Chondrocyte (in vitro differentiated cells): Measurements from ENCODE around the gene EPB41. TPM values are rescaled to one million over a fixed set of nuclear protein-coding genes. Genes with fewer than 3 reads are reported as not detected.

Experiments used
- DNase-seq: peaks from one replicate; pipeline ENCODE4 v3.0.0; 2021; ENCODE audit warnings: mixed read lengths, low spot score
- H3K27ac Mint-ChIP-seq: one replicate; pipeline ENCODE4 v1.8.0; 2021; ENCODE audit warnings: mild to moderate bottlenecking, moderate library complexity, mixed read lengths; ENCODE audit not compliant: unreplicated experiment
- H3K27me3 Mint-ChIP-seq: 2 replicates; pipeline ENCODE4 v1.8.0; 2021; ENCODE audit warnings: low read depth, mixed read lengths
- H3K36me3 Mint-ChIP-seq: 2 replicates; pipeline ENCODE4 v1.8.0; 2021; ENCODE audit warnings: low read depth, mixed read lengths
- H3K4me1 Mint-ChIP-seq: 2 replicates; pipeline ENCODE4 v1.8.0; 2021; ENCODE audit warnings: low read depth, mild to moderate bottlenecking, mixed read lengths
- H3K4me3 Mint-ChIP-seq: one replicate; pipeline ENCODE4 v1.8.0; 2021; ENCODE audit warnings: mild to moderate bottlenecking, moderate library complexity, mixed read lengths; ENCODE audit not compliant: unreplicated experiment
- H3K9me3 Mint-ChIP-seq: 2 replicates; pipeline ENCODE4 v1.8.0; 2021; ENCODE audit warnings: low read depth, mixed read lengths
- CTCF ChIP-seq: fragments of 200-600 bp; sonication (generic); IDR thresholded peaks from 2 replicates; pipeline ENCODE4 v1.5.0; 2021; ENCODE audit warnings: antibody characterized with exemption, mild to moderate bottlenecking, moderate library complexity
- total RNA-seq: library from RNA; stranded (reverse); gene quantifications from 3 replicates; pipeline ENCODE4 v1.2.1, GENCODE V29; 2021

EPB41 gene
- total RNA-seq, 1 donor from 2014 or later = 17.7 TPM

DNA sequence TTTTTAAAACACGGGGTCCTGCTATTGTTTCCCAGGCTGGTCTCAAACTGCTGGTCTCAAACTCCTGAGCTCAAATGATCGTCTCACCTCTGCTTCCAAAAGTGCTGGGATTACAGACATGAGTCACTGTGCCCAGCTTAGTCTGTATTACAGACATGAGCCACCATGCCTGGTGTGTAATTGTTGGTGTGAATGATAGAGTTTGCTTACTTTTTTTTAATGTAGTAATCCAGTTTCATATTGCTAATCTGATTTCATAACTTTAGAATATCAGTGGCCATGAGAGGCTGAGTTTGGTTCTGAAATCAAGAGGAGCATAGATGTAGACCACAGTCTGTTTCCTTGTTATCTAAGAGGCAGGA, 3.4 kb downstream of the EPB41 start:
- Mint-ChIP-seq H3K4me3 (no peak overlapping the region), H3K4me1 (peaks cover 23% of the 10 kb centered on the region), H3K27ac (no peak overlapping the region), H3K27me3 (no peaks in the 10 kb centered on the region), H3K9me3 (no peaks in the 10 kb centered on the region), H3K36me3 (no peaks in the 10 kb centered on the region)
- no peak for TF ChIP-seq CTCF
- DNase-seq = no peak

DNA sequence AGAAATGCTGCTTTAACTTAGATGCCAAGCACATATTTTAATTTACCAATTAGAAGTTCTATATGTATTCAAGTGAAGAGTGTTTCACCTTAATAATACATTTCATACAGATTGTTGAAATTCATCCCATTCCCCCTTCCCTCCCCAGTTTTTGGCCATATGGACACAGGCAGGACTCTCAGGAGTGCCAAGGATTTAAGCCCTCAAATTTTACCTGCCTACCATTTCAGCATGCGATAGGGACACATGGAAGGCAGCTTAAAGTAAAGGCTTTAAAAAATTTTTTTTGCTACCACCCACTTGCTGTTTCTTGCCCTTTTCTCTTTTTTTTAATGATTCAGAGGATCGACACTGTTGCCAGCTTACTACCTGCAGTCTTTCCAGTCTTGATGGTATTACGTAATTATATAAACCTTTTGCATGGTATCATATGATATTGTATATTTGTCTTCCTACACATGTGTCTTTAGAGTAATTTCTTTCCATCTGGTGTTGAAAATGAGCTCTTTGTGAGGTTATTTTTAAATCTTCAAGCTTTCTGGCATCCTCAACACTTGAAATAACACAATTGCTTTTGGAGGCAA, 7.0 kb downstream of the EPB41 start:
- no peak overlapping the region for H3K27ac Mint-ChIP-seq

DNA sequence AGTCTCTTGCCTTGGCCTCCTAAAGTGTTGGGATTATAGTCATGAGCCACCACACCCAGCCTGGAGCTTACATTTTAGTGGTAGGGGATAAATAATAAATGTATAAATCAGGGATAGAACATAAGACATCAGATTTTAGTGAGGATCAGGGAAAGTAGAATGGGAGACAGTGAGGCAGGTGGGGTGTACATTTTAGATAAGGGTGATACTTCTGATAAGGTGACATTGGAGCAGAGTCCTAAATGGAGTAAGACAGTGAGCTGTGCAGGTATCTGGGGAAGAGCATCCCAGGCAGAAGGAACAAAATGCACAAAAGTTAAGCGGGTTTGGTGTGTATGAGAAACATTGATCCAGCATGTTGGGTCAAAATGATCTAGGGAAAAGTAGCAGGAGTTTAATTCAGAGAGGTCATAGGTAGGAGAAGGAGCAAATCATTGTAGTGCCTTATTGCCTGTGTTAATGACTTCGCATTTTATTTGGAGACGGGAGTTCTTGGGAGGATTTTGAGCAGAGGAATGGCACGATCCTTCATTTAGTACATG, 11.1 kb downstream of the EPB41 start:
- Mint-ChIP-seq H3K9me3 (no peaks in the 10 kb centered on the region), H3K4me1 (peaks cover 29% of the 10 kb centered on the region), H3K4me3 (no peak overlapping the region), H3K27ac (peak overlapping the region; percentile 0), H3K27me3 (no peaks in the 10 kb centered on the region), H3K36me3 (peaks cover 1% of the 10 kb centered on the region)
- no peak for DNase-seq
- TF ChIP-seq CTCF = no peak

More for the DNA sequence above, 7.0 kb downstream of the EPB41 start:
- TF ChIP-seq CTCF = no peak
- no peaks in the 10 kb centered on the region for H3K9me3 Mint-ChIP-seq
- no peak overlapping the region for H3K4me3 Mint-ChIP-seq
- peaks cover 3% of the 10 kb centered on the region for H3K4me1 Mint-ChIP-seq
- DNase-seq = no peak
- H3K27me3 Mint-ChIP-seq = no peaks in the 10 kb centered on the region
- H3K36me3 Mint-ChIP-seq = peaks cover 1% of the 10 kb centered on the region

- H3K4me1 Mint-ChIP-seq = peaks cover 27% of the 10 kb centered on the region
- H3K36me3 Mint-ChIP-seq = peaks cover 1% of the 10 kb centered on the region
- no peaks in the 10 kb centered on the region for H3K27me3 Mint-ChIP-seq
- H3K27ac Mint-ChIP-seq = peak overlapping the region; percentile 93
- H3K9me3 Mint-ChIP-seq = no peaks in the 10 kb centered on the region
- DNase-seq = no peak
- no peak overlapping the region for H3K4me3 Mint-ChIP-seq
- TF ChIP-seq CTCF = no peak
Observed at GRCh38 chr1:28926629-28927265, 12.4 kb downstream of the EPB41 start.

GRCh38 chr1:28927266-28927647, 12.9 kb downstream of the EPB41 start:
- no peak for TF ChIP-seq CTCF
- Mint-ChIP-seq H3K36me3 (peaks cover 1% of the 10 kb centered on the region), H3K4me3 (peak overlapping the region; percentile 50), H3K27me3 (no peaks in the 10 kb centered on the region), H3K4me1 (peaks cover 27% of the 10 kb centered on the region), H3K9me3 (no peaks in the 10 kb centered on the region), H3K27ac (peak overlapping the region; percentile 93)
- no peak for DNase-seq
